NCI-H82 (cell line): ENCODE measurements around the gene GNAQ.
A peak's percentile ranks its signal among the peaks of the same experiment; 100 is the strongest.
"Not testable (repeated sequence)": the region's sequence is repeated elsewhere in the genome, so short reads cannot be mapped to it uniquely, and the experiment has no call there.

ENCODE experiments used
- DNase-seq: peaks from one replicate; lab custom pipeline; 2025; lab: John Stamatoyannopoulos, UW

GNAQ gene

GRCh38 chr9:78031444-78031892 lies at the start of gene GNAQ:
GNAQ (minus strand) TSS chr9:78031811; CDS start chr9:78031235, 576 bp downstream.
- peak; percentile 54 for DNase-seq

DNA sequence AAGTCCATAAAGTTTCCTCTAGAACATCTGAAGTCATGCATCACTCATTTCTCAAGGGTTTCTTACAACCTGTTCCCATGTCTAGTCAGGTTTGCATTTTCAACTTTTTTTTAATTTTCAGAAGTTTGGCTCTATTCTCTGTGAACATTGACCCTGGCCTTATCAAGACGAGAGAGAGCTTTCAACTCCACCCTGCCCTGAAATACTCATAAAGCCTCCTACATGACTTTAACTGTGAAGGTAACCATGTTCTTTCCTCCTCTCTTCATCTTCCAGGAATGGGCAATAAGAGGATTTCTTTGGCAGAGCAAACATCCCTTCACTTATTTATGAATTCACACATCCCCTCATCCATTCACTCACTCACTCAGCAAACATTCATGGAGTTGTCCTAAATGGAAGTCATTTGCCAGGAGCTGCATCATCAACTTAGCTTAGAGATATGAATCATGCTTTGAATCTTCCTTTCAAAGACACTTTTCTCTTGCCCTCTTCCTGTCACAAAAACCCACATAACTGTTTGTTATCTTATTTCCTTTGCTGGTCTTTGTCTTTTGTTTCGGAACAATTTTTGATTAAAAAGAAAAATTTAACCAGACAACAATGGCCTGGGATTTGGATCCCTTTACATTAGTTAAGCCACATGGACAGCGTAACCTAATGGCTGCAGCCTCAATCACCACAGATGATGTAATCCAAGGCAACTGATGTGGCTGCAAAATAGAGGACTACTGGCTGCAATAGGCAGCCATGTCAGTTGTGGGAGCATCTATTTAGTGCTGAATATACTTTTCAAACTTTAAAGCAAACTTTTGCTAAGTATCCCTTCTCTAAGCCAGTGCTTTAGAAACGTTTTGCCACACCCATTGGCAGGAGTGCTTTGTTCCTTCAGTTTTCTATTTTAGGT lies 43.0 kb upstream of the GNAQ start:
- no peak for DNase-seq

DNA sequence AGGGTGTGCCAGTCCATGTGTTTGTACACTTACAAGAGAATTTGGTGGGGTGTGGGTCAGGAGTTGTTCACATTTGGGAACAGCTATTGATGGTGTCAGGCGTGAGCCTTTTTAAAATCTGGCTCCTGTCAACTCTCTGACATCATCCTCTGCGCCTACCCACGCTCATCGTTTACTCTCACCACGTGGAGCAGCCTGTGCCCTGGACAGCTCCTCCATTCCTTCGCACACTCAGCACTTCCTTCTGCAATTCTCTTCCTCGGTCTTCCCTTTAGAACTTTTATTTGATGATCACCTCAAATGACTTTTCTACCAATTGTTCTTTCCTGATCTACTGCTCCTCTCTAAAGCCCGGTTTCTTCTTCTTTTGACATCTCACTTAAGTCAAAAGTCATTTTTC lies 42.1 kb upstream of the GNAQ start:
- DNase-seq = no peak

GRCh38 chr9:78072586-78073199 lies 41.1 kb upstream of the GNAQ start:
- no peak for DNase-seq

DNA sequence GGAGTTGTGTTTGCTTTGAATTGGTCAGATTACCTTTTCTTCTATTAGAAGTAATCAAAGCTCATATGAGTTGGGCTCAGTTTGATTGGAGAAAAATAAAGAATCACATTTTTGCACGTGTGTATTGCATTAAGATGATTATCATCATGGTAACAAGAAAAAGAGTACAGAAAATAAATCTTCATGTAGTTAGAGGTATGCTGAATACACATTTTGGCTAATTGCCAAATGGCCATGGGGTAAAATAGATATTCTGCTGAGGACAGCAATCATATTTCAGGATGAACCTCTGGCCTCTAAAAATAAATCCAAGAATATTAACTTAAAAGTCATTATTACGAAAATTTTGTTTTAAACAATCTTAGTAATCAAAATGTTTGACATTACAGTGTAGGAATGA lies 38.9 kb upstream of the GNAQ start:
- no peak for DNase-seq

DNA sequence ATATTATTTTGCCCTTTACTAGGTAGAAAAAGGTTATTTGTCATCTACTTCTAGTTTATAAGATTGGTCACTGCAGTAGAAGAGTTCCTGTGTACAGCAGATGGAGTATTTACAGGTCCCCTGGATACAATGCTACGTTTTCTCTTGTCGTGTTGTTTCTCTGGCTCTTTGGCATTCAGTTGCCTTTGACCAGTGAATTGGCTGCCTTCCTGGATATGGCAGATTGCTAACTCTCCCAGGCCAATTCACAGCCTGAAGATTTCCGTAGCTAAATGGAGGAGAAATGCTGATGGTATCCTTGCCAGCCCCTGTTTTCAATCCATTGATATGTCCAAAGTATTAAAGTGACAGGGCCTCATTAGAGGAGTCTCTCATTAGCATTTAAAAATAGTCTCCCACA lies 32.5 kb upstream of the GNAQ start:
- DNase-seq = no peak

GRCh38 chr9:78062710-78063109 lies 31.1 kb upstream of the GNAQ start:
- no peak for DNase-seq

GRCh38 chr9:78054218-78054617 lies 22.6 kb upstream of the GNAQ start:
- not testable (repeated sequence) for DNase-seq

DNA sequence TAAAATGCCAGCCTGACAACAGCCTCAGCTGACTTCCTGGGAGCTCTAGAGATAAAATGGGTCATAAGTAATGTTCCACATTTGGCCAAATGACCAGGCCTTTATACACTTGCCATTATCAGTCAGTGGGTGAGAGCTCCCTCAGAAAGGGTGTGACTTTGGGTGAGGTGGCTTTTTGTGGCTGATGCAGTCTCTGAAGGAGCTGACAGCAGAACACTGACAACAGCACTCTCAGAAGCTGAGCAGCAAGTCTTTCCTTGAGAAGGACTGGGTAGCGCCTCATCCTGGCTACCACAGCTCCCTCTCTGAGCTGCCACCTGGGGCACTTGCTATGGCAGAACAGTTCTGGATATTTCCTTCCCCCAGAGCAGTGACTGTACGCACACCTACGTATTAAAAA lies 22.0 kb upstream of the GNAQ start:
- DNase-seq = no peak

GRCh38 chr9:78050421-78050820 lies 18.8 kb upstream of the GNAQ start:
- no peak for DNase-seq

DNA sequence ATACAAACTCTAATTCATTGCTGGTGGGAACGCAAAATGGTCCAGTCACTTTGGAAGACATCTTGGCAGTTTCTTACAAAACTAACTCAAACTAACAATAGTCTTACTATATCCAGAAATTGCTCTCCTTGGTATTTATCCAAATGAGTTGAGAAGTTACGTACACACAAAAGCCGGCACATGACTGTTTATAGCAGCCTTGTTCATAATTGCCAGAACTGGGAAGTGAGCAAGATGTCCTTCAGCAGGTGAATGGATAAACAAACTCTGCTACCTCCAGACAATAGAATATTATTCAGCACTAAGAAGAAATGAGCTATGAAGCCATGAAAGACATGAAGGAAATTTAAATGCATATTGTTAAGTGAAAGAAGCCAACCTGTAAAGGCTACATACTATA lies 17.9 kb upstream of the GNAQ start:
- DNase-seq = no peak

DNA sequence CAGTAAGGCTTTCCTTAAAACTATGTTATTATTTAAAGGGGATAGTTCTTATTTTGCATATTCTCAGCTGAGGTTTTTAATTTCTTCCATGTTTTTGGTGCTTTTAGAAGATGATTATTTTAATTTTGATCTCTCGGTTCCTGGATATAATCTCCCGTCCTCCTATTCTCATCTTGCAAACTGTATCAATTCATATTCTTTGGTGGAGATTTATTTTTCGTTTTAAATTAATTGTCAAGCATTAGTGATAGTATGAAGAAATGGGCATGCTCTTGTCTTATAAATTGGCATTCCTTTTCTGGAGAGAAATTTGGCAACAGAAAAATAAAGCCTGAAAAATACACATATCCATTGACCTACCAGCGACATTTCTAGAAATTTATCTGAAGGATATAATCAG lies 15.5 kb upstream of the GNAQ start:
- DNase-seq = no peak

GRCh38 chr9:78046112-78046511 lies 14.5 kb upstream of the GNAQ start:
- no peak for DNase-seq

DNA sequence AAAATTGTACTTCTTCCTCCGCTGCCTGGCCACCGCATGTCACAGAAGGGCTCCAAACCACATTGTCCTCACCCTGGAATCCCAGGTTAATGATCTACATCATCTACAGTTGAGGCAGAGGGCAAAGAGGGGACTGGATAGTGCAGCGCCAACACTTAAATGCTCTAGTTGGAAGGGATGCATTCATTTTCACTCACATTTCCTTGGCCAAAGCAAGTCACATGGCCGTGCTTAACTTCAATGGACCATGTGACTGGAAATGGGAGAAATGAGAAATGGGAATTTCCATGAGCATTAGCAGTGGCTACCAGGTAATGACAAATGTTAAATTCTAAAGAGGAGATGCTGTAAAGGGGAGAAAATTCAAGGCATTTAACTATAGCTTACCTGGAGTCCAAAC lies 13.3 kb upstream of the GNAQ start:
- no peak for DNase-seq

DNA sequence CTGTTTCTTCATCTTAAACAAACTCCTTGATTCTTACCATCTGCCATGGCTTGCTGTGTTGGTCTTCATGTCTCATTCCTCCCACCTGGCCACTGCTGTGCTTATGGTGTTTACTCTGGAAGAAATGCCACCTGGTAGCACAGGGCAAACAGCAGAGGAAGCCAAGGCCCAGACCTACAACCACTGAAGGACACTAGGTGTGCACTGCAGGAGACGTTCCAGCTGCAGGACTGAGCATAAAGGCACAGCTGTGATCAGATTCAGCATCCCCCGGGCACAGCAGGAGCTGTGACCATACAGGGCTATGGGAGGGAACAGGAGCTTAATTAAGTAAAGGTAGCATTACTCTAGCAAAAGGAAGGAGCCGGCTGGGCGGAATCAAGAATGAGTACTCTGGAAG lies 12.6 kb upstream of the GNAQ start:
- DNase-seq = no peak

DNA sequence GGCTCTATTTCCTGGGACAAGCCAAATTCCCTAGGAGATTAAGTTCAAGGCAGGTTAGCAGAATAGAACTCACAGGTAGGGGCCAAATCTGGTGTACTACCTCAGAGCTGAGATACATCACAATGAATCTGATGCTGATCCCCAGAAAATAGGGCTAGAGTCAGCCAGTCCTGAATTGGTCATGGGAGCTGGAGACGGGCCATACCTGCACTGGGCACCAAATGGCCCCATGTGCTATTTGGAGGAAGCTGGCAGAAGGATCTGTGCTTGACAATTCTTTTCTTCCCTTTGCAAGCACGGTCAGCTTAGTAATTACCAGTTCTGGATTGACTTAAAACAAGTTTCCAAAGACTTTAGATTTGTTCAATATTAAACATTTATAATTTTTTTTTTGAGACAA lies 10.4 kb upstream of the GNAQ start:
- no peak for DNase-seq

DNA sequence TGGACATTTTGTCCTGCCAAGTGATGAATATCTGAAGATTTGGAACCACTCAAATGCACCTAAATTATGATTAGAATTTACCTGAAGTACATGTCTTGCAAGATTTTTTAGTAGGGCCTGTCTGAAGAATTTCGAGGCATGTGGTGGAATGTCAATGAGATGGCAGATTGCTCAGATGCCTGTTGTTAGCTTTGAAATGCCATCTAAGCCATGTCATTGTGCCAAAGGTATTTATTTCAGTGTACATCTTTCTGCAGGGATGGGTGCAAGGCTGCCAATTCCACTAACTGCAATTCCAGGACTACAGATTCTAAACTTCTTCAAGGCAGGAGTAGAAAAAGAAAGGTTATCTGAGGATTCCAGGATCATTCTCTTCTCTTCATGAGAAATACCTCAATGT lies 9.1 kb upstream of the GNAQ start:
- DNase-seq = no peak

- DNase-seq = no peak
These were observed 7.1 kb upstream of the GNAQ start for GRCh38 chr9:78038620-78039300.

- DNase-seq = peak; percentile 79
These were observed 3.9 kb upstream of the GNAQ start for GRCh38 chr9:78035383-78035993.

GRCh38 chr9:78033870-78034269 lies 2.3 kb upstream of the GNAQ start:
- DNase-seq = no peak

DNA sequence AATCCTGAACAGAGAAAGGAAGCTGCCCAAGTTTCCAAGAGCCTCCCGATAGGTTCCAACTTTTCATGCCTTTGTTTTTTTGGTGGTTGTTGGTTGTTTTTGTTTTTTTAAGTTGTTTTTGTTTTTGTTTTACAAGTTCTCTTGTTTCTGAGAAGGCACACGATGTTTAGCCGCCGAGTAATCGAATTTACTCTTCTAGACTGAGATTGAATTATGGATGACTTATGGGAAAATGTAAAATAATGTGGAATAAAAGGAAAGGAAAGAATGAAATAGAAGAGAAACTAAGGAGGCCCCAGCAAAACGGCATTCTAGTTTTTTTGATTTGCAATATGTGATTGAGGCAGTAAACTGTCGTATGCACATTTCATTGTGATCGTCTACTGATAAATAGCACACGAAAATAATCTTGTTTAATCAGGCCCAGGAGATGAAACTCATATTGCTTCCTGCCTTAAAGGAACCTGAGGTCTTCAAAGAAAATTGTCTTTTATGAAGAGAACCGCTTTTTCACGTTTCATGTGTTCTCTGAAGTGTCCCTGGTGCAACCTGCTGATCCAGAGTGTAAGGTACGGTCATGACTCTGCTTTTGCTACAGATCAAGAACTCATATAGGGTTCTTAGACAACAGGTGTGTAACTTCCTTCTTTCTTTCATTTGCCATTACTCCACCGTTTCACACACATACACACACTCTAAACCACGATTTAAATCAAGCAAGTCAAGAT lies 1.3 kb upstream of the GNAQ start:
- DNase-seq = no peak
